ENCODE data around the gene SEMA6B.

- no peak for TF ChIP-seq POLR2AphosphoS5 (IDR thresholded peaks at IDR 0.05)
- TF ChIP-seq, protein P1, sequence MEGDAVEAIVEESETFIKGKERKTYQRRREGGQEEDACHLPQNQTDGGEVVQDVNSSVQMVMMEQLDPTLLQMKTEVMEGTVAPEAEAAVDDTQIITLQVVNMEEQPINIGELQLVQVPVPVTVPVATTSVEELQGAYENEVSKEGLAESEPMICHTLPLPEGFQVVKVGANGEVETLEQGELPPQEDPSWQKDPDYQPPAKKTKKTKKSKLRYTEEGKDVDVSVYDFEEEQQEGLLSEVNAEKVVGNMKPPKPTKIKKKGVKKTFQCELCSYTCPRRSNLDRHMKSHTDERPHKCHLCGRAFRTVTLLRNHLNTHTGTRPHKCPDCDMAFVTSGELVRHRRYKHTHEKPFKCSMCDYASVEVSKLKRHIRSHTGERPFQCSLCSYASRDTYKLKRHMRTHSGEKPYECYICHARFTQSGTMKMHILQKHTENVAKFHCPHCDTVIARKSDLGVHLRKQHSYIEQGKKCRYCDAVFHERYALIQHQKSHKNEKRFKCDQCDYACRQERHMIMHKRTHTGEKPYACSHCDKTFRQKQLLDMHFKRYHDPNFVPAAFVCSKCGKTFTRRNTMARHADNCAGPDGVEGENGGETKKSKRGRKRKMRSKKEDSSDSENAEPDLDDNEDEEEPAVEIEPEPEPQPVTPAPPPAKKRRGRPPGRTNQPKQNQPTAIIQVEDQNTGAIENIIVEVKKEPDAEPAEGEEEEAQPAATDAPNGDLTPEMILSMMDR (IDR thresholded peaks at IDR 0.05) = no peak
- TF ChIP-seq POLR2A (IDR thresholded peaks at IDR 0.05) = no peak
- no peak for TF ChIP-seq EP300 (IDR thresholded peaks at IDR 0.05)
These were observed 4.8 kb downstream of the SEMA6B start for GRCh38 chr19:4554717-4555116.
